Activated naive CD4-positive, alpha-beta T cell treated with anti-CD3 and anti-CD28 coated beads, Interleukin-2, amount 50 U/mL, for 16 hours (primary cell): Measurements from ENCODE around the gene DSEL.
A peak's percentile ranks its signal among the peaks of the same experiment; 100 is the strongest.

Experiments
- DNase-seq: peaks from one replicate; pipeline ENCODE4 v3.0.0-alpha.2; 2020

Gene DSEL

DNA sequence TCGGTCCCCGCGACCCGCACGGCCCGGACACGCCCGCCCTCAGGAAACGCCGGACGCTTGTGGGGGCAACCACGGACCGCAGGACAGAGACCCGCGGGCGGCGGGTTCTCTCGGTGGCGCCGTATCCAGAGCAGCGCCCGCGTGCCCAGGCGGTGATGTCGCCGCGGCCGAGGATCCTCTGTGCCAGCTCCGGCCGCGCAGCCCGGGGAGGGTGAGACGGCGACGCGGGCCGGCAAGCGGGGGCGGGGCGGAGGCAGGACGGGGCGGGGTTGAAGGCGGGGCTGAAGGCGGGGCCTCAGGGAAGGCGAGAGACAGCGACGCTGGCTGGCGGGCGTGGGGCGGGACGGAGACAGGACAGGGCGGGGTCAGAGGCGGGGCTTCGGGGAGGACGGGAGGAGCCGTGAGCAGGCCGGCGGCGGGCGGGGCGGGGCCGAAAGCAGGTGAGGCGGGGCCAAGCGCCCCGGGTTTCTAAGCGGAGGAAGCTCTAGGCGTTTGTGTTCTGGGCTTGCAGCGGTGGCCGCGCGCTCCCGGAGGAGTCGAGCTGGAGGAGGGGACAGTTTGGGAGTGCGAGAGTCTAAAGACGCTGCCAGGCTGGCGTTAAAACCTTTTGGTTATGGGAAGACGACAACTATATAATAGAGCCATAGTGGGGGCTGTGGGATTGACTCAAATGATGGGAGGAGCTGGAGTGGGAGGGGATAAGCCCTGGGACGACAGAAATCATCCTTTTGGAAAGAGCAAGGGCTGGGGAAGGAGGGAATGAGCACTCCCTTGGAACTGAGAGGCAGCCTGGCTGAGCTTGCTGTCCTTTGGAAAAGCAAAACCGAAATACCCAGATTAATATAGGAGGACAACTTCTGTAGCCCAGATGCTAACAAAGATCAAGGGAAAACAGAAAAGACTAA lies at the start of gene DSEL:
Gene DSEL, minus strand, starts transcription at position 182 of the 905 bp plus-strand sequence. CDS start 2,112 bp downstream, outside the sequence.
- peak; percentile 97 for DNase-seq

DNA sequence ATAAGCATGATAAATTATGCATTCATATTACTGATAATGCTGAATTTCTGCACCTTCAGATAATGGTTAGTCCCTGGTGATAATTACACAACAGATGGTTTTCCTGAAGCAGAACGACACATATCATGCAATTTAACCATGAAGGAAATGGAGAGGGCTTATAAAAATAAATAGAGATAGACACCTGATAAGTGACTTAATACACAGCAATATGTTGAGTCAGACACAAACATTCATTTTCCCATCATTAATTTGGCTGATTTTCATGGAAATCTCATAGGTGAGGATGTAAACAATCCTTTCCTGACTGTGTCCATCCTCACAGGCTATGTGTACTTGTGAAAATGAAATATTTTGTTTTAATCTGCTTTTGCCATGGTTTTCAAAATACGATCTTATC lies 36.9 kb upstream of the DSEL start:
- no peak for DNase-seq

DNA sequence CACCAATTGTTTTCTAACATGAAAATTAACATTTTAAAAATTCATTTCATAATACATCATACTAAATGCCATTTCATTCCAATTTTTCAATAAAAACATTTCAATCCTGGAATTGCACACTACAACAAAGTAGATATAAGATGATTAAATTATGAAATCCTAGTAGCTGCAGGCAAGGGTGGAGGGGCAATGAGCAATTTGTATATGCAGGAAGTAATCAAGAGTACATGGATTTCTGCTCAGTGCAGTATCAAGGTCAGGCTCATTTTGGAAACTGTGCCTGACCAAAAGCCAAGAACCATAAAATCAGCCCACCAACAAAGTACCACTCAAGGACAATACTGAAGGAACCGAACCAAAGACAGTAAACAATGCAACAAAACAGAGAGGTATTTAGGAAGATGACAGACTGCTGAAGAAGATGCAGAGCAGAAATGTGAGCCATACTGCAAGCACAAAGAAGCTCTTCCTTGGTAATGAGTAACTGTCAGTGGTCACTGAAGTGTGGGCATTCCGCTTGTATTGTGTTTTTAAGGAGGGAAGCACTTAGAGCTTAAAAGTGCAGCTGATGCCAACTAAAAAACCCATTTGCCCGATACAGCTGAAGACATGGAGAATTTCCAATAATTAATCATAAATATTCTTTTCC lies 34.5 kb upstream of the DSEL start:
- no peak for DNase-seq

DNA sequence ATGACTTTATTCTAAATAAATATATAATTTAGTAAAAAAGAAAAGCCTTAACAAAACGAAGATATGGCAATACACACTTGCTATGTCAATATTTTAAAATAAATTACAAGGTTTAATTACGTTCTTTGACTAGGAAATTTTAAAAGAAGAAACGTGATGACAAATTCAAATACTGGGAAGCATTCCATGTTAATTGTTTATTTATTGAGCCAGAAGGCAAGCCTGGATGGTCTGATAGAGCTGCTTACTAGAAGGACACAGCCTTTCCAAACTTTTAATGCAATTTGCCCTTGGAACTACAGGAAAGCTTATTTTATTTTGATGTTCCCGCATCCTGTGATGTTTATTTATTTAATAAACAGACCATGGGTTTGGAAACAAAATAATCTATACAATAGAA lies 33.4 kb upstream of the DSEL start:
- no peak for DNase-seq

DNA sequence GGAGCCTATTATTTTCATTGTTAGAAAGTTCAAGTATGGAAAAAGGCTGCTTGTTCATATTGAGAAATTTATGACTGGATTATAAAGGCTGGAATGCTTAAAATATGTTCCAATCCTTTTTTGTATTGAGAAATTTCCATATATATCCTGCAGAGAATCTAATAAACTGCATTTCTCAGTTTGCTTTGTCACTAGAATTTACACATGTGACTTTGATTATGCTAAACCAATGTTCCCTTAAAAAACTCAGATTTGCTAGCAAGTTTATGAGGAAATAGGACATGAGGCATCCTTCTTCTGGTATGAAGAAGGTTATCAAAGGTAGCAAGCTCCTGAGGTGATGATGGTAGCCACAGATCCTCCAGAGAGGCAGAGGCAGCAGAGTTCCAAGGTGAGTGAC lies 29.2 kb upstream of the DSEL start:
- DNase-seq, result no peak

DNA sequence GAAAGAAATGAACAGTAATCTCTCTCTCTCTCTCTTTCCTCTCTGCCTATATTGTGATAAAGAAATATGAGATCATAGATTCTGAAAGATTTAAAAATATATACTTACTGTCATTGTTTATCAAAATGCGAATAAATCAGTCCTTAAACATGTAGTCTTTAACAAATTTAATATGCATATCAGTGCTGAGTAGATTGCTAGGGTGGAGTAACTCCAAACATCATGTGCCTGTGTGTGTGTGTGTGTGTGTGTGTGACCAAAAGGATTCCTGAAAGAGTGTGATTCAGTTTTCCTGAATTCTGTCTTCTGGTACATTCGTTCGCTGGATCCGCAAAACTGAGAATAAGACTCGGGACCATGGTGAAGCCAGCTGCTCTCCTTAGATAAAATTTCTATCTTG lies 24.0 kb upstream of the DSEL start:
- no peak for DNase-seq

DNA sequence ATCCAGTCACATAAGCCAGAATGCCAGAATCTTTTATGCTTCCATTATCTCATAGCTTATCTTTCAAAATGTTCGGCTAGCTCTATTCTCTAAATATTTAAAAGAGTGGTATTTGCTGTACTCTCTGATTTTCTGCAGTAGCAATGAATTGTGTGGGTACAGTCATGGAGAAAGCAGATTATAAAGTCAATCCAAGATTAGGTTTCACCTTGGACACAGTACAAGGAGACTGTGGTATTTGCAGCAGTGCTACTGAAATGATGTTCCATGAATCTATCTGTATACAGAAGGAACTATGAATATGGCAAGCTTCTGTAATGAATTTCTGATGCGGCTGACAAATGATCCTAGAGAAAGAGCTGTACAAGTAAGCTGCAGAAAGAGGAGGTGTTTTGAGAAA lies 15.4 kb upstream of the DSEL start:
- no peak for DNase-seq

DNA sequence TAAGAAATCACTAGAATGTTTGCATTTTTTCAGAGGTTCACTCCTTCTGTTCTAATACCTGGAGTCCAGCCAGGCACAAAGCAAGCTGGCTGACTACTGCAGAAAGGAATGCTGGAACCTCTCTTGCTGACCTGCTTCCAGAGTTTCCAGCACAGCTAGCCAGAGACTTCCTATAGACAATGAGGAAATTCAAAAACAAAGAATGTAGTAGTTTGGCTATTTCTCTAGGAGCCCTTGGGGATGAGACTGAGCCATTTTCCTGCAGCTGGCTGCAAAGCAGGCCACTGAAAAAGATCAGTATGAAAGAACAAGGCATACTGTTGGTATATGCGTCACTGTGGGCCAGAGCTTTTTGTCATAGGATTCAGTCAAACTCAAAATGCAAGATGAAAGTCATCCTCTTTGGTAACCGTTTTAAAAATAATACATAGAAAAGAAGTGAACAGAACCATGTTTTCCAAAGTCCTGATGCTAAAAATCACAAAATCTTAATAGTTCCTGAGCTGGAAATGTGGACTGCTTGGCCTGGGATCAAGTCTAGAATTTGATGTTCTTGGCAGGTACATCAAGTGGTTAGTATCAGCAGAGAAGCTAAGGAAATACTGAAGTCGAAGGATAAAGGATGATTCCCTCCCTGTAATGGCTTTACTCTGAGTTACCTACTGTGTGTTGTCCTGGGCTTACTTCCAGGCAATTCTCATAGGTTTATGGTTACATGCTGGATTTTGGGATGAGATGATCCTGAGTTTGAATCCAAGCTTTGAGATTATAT lies 9.0 kb upstream of the DSEL start:
- DNase-seq, result no peak

DNA sequence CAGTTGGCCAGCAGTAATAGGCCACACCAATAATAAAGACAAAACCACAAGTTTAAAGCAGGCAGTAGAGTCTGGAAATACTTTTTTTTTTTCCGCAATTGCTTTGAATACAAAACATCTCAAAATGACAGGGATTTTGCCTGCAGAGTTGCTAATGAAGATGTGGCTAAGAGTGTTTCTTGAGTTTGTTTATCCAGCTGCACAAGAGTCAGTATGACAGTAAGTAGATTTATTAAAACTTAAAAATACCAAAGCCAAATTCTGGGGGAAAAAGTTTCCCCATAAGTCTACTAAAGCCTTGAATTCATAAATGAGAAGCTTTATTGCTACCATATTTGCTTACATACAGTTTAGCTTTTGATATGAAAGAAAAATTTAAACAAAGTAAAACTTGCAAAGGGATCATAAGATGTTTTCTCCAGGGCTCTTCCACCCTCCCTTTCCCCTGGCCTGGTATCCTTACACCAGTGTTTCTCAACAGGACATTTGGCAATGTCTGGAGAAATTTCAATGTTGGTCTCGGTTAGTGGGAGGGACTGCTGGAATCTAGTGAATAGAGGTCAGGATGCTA lies 3.9 kb upstream of the DSEL start:
- no peak for DNase-seq

DNA sequence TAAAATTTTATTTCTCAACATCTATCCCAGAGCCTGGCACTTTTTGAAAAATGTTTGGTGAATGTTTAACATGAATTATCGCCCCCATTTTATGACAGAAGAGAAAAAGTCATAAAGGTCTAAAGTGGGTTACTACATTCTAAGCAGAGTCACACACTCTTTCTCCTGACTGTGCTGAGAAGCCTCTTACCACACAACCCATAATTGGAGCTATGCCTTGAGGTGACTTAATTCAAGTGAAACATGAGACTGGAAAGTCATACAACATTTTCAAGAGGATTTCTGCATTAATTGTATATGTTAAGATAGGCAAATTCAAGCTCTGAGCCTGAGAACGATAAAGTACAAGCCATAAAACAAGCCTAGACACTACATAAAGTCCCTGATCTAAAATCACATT lies 3.1 kb upstream of the DSEL start:
- DNase-seq, result no peak

DNA sequence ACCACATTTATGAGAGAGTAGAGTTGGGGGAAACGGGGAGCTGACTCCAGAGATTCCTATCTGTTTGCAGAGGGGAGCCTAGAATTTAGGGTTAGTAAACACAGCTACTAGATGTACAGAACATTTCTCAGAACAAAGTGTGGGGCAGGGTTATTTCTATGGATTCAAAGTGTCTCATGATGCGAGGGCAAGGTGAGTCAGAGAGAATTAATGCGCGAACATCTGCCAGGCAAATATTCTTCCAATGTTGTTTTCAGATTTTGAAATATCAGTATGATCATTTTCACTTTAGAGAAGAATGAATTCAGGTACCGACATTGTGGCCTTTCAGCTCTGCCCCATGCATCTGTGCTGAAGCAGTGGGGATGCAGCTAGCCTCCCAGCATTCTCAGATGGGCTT lies 2.0 kb upstream of the DSEL start:
- DNase-seq, result no peak

DNA sequence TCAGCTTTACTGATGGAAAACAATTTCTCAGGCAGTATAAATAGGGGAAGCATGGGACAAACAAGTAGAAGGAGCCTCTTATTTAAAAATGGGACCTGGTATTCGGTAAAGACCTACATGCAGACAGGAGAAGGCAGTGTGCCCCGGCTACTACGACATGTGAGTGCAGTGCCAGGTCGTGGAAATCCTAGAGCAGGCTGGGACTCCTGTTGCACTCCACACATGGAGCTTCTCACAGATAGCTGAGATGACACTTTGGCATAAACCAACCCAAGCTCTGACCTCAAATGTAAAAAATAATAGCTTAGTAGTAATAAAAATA lies 885 bp upstream of the DSEL start:
- DNase-seq, result no peak

DNA sequence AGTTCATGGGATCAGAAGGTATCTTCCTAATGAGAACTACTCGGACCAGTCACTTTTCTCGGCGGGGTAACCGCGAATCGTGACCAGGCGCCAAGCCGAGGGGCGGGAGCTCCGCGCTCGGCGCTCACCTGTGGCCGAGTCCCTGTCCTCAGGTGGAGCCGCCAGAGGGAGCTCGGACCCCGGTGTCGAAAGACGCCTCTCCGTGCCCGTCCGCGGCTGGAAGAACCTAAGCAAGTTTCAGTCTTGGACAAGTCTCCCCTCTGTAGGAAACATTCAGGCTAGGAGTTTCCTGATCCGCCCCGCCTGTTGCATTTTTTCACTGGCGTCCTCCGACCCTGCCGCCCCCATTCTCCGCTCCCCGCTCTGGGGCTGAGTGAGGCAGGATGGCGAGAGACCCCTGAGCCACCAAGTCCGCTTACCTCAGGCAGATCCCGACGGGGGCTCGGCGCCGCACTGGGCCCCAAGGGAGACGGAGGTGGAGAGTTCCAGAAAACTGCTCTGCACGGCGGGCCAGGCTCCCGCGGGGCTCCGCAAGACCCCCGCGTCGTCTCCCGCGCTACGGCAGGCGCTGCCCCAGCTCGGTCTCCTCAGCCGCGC lies 480 bp downstream of the DSEL start:
- peak; percentile 48 for DNase-seq

DNA sequence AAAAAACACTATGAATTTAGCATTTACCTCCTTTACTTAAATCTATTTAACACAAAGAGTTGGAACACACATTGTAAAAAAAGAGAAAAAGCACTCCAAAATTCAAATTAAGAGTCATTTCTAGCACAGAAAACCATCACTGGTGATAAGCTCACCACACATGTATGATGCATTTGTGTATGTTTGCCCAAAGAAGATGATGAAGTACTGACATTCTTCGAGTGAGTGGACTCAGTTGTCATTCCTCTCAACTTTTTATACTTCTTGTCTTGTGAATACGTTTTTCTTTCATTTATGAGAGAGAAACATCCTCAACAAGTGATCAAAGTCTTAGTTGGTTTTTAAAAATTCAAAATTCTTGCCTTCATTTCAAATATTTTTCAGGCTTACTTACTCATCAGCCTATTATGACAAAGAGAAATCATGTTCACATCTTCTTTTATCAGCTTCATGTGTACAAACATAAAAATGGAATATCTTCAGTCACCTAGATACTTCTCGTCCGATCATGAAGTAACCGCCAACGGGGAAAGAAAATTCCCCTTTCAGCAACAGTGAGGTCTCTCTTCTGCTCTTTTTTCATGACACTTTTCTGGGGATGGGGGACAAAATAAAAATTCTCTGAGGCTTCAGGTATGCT lies 1.5 kb downstream of the DSEL start:
- no peak for DNase-seq

DNA sequence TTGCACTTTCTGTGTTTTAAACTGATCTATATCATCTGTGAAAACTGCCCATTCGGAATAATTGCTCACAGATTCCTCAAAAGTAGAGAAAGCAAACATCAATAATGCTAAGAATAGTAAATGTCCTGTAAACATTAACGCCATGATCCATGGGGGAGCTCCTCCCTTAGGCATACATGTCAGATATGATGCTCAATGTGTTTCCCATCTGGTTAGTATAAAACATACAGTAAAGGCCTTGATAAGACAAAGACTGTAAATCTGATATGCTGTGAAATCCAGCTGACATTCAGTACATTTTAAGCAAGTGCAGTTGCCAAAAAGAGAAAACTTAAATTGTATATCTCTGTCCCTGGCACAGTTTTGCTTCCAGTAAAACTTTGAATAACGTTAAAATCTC lies 2.1 kb downstream of the DSEL start:
- DNase-seq, result no peak

DNA sequence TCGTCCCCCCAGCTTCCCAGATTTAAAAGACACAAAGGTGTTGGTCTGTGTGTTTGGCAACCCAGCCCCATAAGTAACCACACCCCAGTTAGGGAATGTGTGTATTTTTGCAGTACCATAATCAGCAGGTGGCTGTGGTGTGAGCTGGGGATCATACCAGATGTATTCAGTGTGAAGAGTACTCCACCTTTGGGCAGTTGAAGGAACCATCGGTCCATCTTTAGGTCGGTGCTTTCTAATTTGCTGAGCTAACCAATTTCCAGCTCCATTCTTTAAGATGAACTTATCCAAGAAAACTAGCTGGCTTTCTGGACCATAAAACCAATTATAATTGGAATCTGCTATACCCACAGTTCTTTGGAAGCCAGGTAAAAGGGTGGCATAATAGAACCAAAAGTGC lies 3.2 kb downstream of the DSEL start:
- DNase-seq, result no peak

DNA sequence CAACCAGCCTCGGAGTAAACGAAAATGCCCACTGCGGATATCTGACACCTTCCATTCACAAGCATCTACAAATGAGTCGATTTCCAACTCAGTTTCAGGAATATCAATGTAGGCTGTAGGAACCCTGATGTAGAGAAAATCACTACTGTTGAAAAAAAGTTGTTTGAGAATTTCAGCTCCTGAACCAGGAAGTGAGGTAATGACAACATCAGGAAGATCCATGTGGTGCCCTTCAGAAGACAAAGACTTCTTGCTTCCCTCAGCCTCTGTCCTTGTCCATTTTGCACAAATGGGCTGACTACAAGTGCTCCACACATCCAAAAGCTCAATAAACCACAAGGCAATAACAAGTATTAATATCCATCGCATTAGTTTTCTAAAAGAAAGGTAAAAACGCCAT lies 4.7 kb downstream of the DSEL start:
- no peak for DNase-seq

DNA sequence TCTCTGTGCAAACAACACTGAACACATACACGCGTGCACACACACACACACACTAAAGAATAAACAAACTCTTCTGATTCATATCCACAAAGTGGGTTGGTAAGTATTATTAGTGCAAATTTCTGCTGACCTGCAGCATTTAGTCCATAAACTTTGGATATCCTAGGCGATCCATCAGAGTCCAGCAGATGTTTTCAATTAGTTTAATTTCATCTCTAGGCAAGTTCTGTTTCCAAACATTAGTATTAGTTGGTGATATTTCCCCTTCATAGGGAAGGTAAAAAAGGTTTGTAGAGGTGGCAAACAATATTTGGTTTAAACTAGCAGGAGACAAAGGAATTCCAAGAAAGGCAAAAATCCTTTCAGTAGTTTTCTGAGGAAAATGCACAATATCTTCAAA lies 5.7 kb downstream of the DSEL start:
- DNase-seq, result no peak

DNA sequence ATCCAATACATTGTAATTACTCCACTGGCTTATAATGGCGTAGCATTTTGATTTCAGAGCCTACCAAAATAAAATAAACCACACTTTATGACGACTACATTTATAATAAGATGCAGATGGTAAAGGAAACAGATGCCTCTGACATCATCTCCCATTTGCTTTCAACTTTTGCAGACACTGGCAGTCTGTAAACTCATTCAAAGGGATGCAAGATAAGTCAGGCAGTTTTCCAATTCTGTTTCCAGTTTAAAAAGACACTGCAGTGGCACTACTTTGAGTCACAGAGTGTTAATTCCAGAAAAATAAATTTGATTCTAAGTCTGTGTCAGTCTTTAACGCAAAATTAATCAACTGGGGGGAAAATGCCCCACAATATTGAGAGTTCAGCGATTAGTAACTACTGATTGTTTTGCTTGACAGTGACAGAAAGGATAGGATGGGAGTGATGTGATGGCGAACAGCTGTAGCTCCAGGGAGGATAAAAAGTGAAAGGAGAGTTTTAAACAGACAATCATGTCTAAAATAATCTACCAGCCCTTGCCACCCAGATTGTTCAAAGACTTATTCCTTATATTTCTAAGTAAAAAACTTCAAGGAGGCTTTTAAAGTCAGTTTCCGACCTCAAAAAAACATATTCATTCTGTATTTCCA lies 6.7 kb downstream of the DSEL start:
- no peak for DNase-seq

DNA sequence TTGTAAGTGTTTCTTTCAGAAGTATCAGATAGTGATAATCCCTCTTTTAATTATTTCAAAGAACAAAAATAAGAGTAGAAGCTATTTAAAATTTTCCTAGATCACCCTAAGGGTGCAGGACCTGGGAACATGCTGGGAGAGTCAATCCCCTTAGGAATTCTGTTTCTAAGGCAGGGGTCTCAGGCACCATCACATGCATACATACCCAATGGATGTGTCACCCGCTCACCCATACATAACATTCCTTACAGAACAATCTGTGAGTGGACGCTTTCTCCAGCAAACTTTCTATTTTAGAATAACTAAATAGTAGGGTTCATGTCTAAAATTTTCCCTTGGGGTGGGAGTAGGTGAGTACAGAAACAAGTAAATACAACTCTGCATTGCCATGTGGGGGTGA lies 8.4 kb downstream of the DSEL start:
- DNase-seq, result no peak

DNA sequence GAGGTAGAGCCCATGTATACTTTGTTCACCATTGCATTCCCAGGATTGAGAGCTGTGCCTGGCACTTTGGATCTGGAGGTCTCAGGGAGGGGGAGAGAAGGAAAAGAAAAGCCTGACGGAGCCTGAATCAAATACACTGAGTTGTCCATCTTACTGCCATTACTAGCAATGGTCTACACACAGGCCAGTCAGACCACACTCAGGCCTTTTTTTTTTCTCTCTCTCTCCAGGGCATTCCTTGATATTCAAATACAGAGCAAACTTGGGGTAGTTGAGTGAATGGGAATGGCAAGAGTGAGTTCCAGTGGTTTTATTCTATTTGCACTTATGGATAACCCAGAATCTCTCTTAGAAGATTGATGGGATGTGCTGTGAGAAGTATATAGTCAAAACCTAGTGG lies 11.8 kb downstream of the DSEL start:
- DNase-seq, result no peak
